Thyroid gland (tissue), 4 donors: Measurements from ENCODE around the gene NUP35. TPM values are rescaled to one million over a fixed set of nuclear protein-coding genes. Genes with fewer than 3 reads are reported as not detected.

Experiments used
- DNase-seq, 2 donors: peaks; one replicate each; pipeline ENCODE4 v3.0.0-alpha.2; 2019
- H3K27ac ChIP-seq, 3 donors: fragments of 200-600 bp; sonication (generic); 1 replicate in 2 of 3; 2 replicates in 1 of 3; pipeline ENCODE4 v1.5.1; 2016 to 2019; ENCODE audit warnings: mild to moderate bottlenecking in 1 of 3, moderate library complexity in 1 of 3
- H3K27me3 ChIP-seq: fragments of 200-600 bp; sonication (generic); one replicate; pipeline ENCODE4 v1.5.1; 2019
- H3K36me3 ChIP-seq, 2 donors: fragments of 200-600 bp; sonication (generic); one replicate each; pipeline ENCODE4 v1.5.1; 2016 to 2019
- H3K4me1 ChIP-seq, 2 donors: fragments of 200-600 bp; sonication (generic); one replicate each; pipeline ENCODE4 v1.5.1; 2017 to 2019
- H3K4me3 ChIP-seq, 3 donors: fragments of 200-600 bp; sonication (generic); replicated peaks in 1 of 3; 1 replicate in 2 of 3; 2 replicates in 1 of 3; pipeline ENCODE4 v1.5.1; 2016; ENCODE audit warnings: mild to moderate bottlenecking in 1 of 3
- H3K9me3 ChIP-seq: fragments of 200-600 bp; sonication (generic); one replicate; pipeline ENCODE4 v1.5.1; 2017
- CTCF ChIP-seq, 6 experiments: fragments of 200-600 bp in 3 of 6; fragments of 450-650 bp in 3 of 6; sonication (generic) in 3 of 6; IDR thresholded peaks; one replicate each; pipeline ENCODE4 v1.5.1; 2016 to 2019; ENCODE audit warnings: antibody characterized with exemption in 6 of 6, mild to moderate bottlenecking in 2 of 6, inconsistent platforms in 1 of 6, moderate library complexity in 1 of 6
- POLR2A ChIP-seq, 2 donors: fragments of 450-650 bp; IDR thresholded peaks; one replicate each; pipeline ENCODE4 v1.6.1; 2017; ENCODE audit warnings: antibody characterized with exemption in 2 of 2, mild to moderate bottlenecking in 2 of 2, moderate library complexity in 1 of 2
- WGBS, 2 donors: methylation state at CpG; one replicate each; pipeline ENCODE4 v1.1.5; 2017; 5-methylcytosine and 5-hydroxymethylcytosine counted together
- intact Hi-C: fragments of 100-400 bp; cut with DNase I; formaldehyde crosslinking; loops from one replicate; pipeline ENCODE4 v1.15.1; 2023
- total RNA-seq, 4 donors: library from RNA; depleted of rRNA; stranded (reverse); fragments of >200 nt; gene quantifications; one replicate each; pipeline ENCODE4 v1.2.3, GENCODE V29; 2016

The NUP35 gene
- total RNA-seq, 4 donors from 2014 or later = 13.7 to 19.1 (median 17.2) TPM

DNA sequence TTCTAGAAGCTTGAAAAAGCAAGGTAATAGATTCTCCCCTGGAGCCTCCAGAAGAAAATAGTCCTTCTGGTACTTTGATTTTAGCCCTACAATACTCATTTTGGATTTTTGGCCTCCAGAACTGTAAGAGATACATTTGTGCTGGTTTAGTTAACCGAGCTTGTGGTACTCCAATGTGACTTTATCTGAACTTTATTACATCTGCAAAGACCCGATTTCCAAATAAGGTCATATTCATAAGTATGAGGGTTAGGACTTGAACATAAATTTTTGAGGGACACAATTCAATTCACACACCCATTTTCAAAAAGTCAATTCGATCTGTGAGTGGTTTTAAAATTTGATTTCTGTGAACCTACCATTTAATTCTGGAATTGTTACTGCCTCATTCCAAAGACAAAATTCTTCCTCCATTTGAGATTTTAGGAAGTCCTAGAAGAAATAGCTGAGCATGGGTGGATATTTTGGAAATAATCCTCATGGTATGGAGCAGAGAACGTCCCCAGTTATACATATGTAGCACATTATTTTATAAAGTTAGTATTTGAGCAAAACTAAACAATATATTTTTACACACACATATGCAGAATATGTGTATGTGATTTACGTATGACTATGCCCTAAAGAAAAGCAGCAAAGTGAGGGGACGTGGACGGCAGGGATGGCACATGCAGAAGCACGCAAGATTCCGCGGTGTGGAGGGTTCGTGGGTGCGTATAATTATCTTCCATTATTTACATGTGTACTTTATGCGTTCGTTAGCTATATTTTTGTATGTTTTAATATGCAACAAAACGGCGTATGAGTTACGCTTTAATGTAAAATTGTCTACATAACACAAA, 905 bp upstream of the NUP35 start:
- intact Hi-C loops = loop anchor here (5.0 kb wide), 1 partner anchor 46 kb away; the partner anchor contains the start of gene DUSP19
- peak; percentile 1 to 12 for DNase-seq
- H3K27me3 ChIP-seq = no peaks in the 10 kb centered on the region
- H3K4me1 ChIP-seq = peaks cover 0 to 6% of the 10 kb centered on the region in 2 donors
- WGBS, 2 donors = 27 to 28% methylated on average over 17 of the region's 17 CpGs
- TF ChIP-seq POLR2A (IDR thresholded peaks at IDR 0.05) (no peak), CTCF (IDR thresholded peaks at IDR 0.05) (no peak)
- H3K36me3 ChIP-seq = no peaks in the 10 kb centered on the region
- H3K4me3 ChIP-seq = peak overlapping the region; percentile 41 to 86 (median 62)
- H3K27ac ChIP-seq = peak overlapping the region; percentile 20 to 78 (median 77)
- no peaks in the 10 kb centered on the region for H3K9me3 ChIP-seq

DNA sequence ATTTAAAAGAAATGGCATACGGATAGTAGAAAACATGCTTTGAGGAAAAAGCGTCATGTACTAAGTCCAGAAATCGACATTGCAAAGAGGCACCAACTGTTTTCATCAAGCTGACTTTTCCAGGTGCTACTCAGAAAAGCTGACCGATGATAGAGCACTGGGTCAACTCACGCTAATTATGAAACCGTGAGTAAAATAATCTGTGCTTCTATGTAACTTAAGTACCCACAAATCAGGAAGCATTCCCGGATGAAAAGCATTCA, 353 bp upstream of the NUP35 start:
- H3K36me3 ChIP-seq = no peaks in the 10 kb centered on the region
- peaks cover 0 to 6% of the 10 kb centered on the region in 2 donors for H3K4me1 ChIP-seq
- TF ChIP-seq POLR2A (IDR thresholded peaks at IDR 0.05) (no peak), CTCF (IDR thresholded peaks at IDR 0.05) (no peak)
- no peaks in the 10 kb centered on the region for H3K9me3 ChIP-seq
- peak overlapping the region; percentile 20 to 78 (median 77) for H3K27ac ChIP-seq
- peak overlapping the region; percentile 41 to 86 (median 62) for H3K4me3 ChIP-seq
- intact Hi-C loops = loop anchor here (5.0 kb wide), 1 partner anchor 47 kb away; the partner anchor contains the start of gene DUSP19
- WGBS, 2 donors = 0% methylated on average over 7 of the region's 7 CpGs
- no peak for DNase-seq
- no peaks in the 10 kb centered on the region for H3K27me3 ChIP-seq

- WGBS, 2 donors = 0 to 1% methylated on average over 10 of the region's 10 CpGs
- peak overlapping the region; percentile 41 to 86 (median 62) for H3K4me3 ChIP-seq
- no peaks in the 10 kb centered on the region for H3K9me3 ChIP-seq
- peaks cover 0 to 6% of the 10 kb centered on the region in 2 donors for H3K4me1 ChIP-seq
- H3K27me3 ChIP-seq = no peaks in the 10 kb centered on the region
- no peak for TF ChIP-seq POLR2A (IDR thresholded peaks at IDR 0.05)
- TF ChIP-seq CTCF (IDR thresholded peaks at IDR 0.05) = no peak
- no peak for DNase-seq
- H3K27ac ChIP-seq = peak overlapping the region in 2 of 3 donors; percentile 77 to 78
- intact Hi-C loops = loop anchor here (5.0 kb wide), 1 partner anchor 48 kb away; the partner anchor contains the start of gene DUSP19
- no peaks in the 10 kb centered on the region for H3K36me3 ChIP-seq
Measured at GRCh38 chr2:183124957-183125255, 663 bp downstream of the NUP35 start.

GRCh38 chr2:183125659-183126341, 1.6 kb downstream of the NUP35 start:
- Histone ChIP-seq H3K9me3 (no peaks in the 10 kb centered on the region), H3K36me3 (no peaks in the 10 kb centered on the region), H3K27ac (no peak overlapping the region), H3K27me3 (no peaks in the 10 kb centered on the region), H3K4me1 (peaks cover 0 to 6% of the 10 kb centered on the region in 2 donors), H3K4me3 (no peak overlapping the region)
- no peak for TF ChIP-seq POLR2A (IDR thresholded peaks at IDR 0.05)
- TF ChIP-seq CTCF (IDR thresholded peaks at IDR 0.05) = no peak
- 77 to 79% methylated on average over 11 of the region's 11 CpGs for WGBS, 2 donors
- intact Hi-C loops = no loop called here
- no peak for DNase-seq

GRCh38 chr2:183126635-183127034, 2.4 kb downstream of the NUP35 start:
- no peak for TF ChIP-seq POLR2A (IDR thresholded peaks at IDR 0.05)
- no peak for TF ChIP-seq CTCF (IDR thresholded peaks at IDR 0.05)
- 94 to 96% methylated on average over 2 of the region's 2 CpGs for WGBS, 2 donors
- no peaks in the 10 kb centered on the region for H3K27me3 ChIP-seq
- H3K36me3 ChIP-seq = no peaks in the 10 kb centered on the region
- no peak for DNase-seq
- H3K4me3 ChIP-seq = no peak overlapping the region
- peaks cover 0 to 6% of the 10 kb centered on the region in 2 donors for H3K4me1 ChIP-seq
- H3K27ac ChIP-seq = no peak overlapping the region
- intact Hi-C loops = no loop called here
- H3K9me3 ChIP-seq = no peaks in the 10 kb centered on the region
